GM10266 (cell line): Measurements from ENCODE around the gene HOXA7.

Source experiments
- DNase-seq: peaks from one replicate; pipeline ENCODE4 v3.0.0; 2012; ENCODE audit errors: extremely low spot score
- TF ChIP-seq, protein P1 (sequence below): IDR thresholded peaks from 2 replicates; pipeline ENCODE4 v1.5.1; 2012; ENCODE audit warnings: mild to moderate bottlenecking, low read depth; ENCODE audit not compliant: control insufficient read depth, insufficient read depth; ENCODE audit errors: missing control alignments

The HOXA7 gene

GRCh38 chr7:27141137-27141922, 15.1 kb downstream of the HOXA7 start:
- DNase-seq: no peak
- TF ChIP-seq, protein P1, sequence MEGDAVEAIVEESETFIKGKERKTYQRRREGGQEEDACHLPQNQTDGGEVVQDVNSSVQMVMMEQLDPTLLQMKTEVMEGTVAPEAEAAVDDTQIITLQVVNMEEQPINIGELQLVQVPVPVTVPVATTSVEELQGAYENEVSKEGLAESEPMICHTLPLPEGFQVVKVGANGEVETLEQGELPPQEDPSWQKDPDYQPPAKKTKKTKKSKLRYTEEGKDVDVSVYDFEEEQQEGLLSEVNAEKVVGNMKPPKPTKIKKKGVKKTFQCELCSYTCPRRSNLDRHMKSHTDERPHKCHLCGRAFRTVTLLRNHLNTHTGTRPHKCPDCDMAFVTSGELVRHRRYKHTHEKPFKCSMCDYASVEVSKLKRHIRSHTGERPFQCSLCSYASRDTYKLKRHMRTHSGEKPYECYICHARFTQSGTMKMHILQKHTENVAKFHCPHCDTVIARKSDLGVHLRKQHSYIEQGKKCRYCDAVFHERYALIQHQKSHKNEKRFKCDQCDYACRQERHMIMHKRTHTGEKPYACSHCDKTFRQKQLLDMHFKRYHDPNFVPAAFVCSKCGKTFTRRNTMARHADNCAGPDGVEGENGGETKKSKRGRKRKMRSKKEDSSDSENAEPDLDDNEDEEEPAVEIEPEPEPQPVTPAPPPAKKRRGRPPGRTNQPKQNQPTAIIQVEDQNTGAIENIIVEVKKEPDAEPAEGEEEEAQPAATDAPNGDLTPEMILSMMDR: no peak

DNA sequence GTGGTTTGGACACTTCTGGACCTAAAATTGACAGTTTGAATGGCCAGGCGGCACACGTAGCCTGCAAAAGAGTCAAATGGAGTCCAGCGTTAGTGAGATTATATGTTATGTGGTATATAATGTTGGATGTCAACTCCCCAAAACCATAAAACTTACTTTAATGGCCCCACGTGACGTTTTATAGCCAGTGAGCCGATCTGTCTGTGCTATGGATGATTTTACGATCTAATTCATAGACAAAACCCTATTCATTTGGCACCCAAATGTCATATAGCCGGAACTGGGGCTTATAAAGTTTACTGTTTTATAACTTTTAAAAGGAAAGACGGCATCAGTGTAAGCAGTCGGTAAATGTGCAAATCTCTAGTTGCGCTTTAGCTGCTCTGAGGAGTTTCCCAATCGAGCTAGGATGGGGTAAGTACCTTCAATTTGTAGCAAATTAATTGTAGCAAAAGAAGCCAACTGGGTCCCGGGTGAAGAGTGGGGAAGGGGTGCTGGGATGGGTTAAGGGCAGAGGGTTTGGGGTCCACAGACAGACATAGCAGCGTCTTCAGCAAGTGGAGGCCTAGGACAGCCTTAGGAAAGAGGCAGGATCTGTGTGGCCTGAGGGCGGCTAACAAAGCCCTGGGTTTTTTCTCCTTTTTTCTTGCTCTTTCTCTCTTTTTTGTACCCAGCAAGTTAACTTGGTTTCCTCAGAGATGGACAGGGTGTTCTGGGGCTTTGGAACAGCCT, 16.2 kb downstream of the HOXA7 start:
- DNase-seq: no peak
- TF ChIP-seq, protein P1: no peak

DNA sequence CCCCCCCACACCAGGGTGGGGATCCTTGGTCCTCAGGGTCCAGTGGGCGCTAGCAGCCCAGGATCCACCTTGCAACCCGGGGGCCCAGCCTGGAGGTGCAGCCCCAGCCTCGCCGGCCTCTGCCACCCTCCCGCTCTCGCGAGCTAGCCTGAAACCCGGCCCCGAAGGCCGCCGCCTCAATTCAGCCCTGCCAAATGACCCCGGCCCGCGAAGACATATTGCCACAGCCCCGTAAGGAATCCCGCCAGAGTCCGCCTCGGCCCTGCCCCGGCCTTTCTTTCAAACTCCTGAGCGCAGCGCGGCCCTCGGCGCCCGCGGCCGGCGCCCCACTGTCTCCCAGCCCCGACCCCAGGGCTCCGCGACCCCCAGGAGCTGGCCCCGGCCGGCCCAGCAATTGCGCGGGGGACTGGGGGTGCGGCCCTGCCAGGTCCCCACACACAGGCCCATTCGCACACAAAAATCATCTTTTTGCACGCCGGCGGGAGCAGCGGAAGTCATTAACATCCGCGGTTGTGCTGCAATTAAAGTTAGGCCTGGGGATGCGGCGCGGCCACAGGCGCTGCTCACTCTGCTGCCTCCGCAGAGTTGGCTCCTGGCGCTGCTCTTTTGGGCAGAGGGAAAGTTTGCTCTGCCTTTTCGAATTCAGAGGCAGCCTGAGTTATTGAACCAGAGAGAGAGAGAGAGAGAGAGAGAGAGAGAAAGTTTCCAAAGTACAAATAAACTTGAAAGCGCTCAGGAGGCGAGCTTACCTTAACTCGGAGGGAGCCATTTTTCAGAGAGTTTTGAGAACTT, 16.9 kb downstream of the HOXA7 start:
- TF ChIP-seq, protein P1: no peak
- DNase-seq: no peak

GRCh38 chr7:27138985-27139333, 17.5 kb downstream of the HOXA7 start:
- TF ChIP-seq, protein P1: no peak
- DNase-seq: no peak

GRCh38 chr7:27138472-27138871, 18.0 kb downstream of the HOXA7 start:
- DNase-seq: no peak
- TF ChIP-seq, protein P1: no peak

- no peak for DNase-seq
- TF ChIP-seq, protein P1: no peak
These were observed 18.7 kb downstream of the HOXA7 start for GRCh38 chr7:27137640-27138315.
